HEK293 (cell line): ENCODE data around the gene TSC2.

Experiments
- AEBP2 ChIP-seq: fragments of 450-650 bp; formaldehyde crosslinking; IDR thresholded peaks from 2 replicates; pipeline ENCODE4 v1.5.1; 2016; ENCODE audit warnings: missing biosample characterization, missing genetic modification characterization, borderline replicate concordance
- BCL11A ChIP-seq: fragments of 450-650 bp; formaldehyde crosslinking; IDR thresholded peaks from 2 replicates; pipeline ENCODE4 v1.5.1; 2016; ENCODE audit warnings: low read depth, missing biosample characterization, missing genetic modification characterization
- KLF16 ChIP-seq: fragments of 450-650 bp; formaldehyde crosslinking; IDR thresholded peaks from 2 replicates; pipeline ENCODE4 v1.5.1; 2017; ENCODE audit warnings: missing biosample characterization, missing genetic modification characterization
- KLF8 ChIP-seq: fragments of 450-650 bp; formaldehyde crosslinking; IDR thresholded peaks from 2 replicates; pipeline ENCODE4 v1.5.1; 2016; ENCODE audit warnings: missing biosample characterization, missing genetic modification characterization
- OSR2 ChIP-seq: fragments of 450-650 bp; formaldehyde crosslinking; IDR thresholded peaks from 2 replicates; pipeline ENCODE4 v1.5.1; 2016; ENCODE audit warnings: missing biosample characterization, missing genetic modification characterization
- PRDM1 ChIP-seq: fragments of 450-650 bp; formaldehyde crosslinking; IDR thresholded peaks from 2 replicates; pipeline ENCODE4; 2016; ENCODE audit warnings: missing biosample characterization, missing genetic modification characterization
- RBAK ChIP-seq: fragments of 450-650 bp; formaldehyde crosslinking; IDR thresholded peaks from 2 replicates; pipeline ENCODE4 v1.5.1; 2016; ENCODE audit warnings: missing biosample characterization, missing genetic modification characterization
- REPIN1 ChIP-seq: fragments of 450-650 bp; formaldehyde crosslinking; IDR thresholded peaks from 2 replicates; pipeline ENCODE4 v1.5.1; 2017; ENCODE audit warnings: missing biosample characterization, missing genetic modification characterization, low read depth
- SCRT1 ChIP-seq: fragments of 450-650 bp; formaldehyde crosslinking; IDR thresholded peaks from 2 replicates; pipeline ENCODE4 v1.5.1; 2016; ENCODE audit warnings: missing biosample characterization, missing genetic modification characterization, borderline replicate concordance
- SP3 ChIP-seq: fragments of 450-650 bp; formaldehyde crosslinking; IDR thresholded peaks from 2 replicates; pipeline ENCODE4 v1.5.1; 2016; ENCODE audit warnings: missing biosample characterization, missing genetic modification characterization
- ZBTB6 ChIP-seq: fragments of 450-650 bp; formaldehyde crosslinking; IDR thresholded peaks from 2 replicates; pipeline ENCODE4 v1.5.1; 2017; ENCODE audit warnings: missing biosample characterization, missing genetic modification characterization
- ZFP41 ChIP-seq: fragments of 450-650 bp; formaldehyde crosslinking; IDR thresholded peaks from 2 replicates; pipeline ENCODE4 v1.5.1; 2016; ENCODE audit warnings: missing biosample characterization, missing genetic modification characterization, borderline replicate concordance
- ZIC2 ChIP-seq: fragments of 450-650 bp; formaldehyde crosslinking; IDR thresholded peaks from 2 replicates; pipeline ENCODE4 v1.5.1; 2016; ENCODE audit warnings: missing biosample characterization, missing genetic modification characterization
- ZNF138 ChIP-seq: fragments of 450-650 bp; formaldehyde crosslinking; IDR thresholded peaks from 2 replicates; pipeline ENCODE4 v1.5.1; 2016; ENCODE audit warnings: missing biosample characterization, missing genetic modification characterization, borderline replicate concordance
- ZNF146 ChIP-seq: fragments of 450-650 bp; formaldehyde crosslinking; IDR thresholded peaks from 2 replicates; pipeline ENCODE4 v1.5.1; 2016; ENCODE audit warnings: missing biosample characterization, missing genetic modification characterization
- ZNF175 ChIP-seq: fragments of 450-650 bp; formaldehyde crosslinking; IDR thresholded peaks from 2 replicates; pipeline ENCODE4 v1.5.1; 2016; ENCODE audit warnings: missing biosample characterization, missing genetic modification characterization
- ZNF214 ChIP-seq: fragments of 450-650 bp; formaldehyde crosslinking; IDR thresholded peaks from 2 replicates; pipeline ENCODE4 v1.5.1; 2017; ENCODE audit warnings: missing biosample characterization, mild to moderate bottlenecking, missing genetic modification characterization, borderline replicate concordance
- ZNF24 ChIP-seq: fragments of 450-650 bp; formaldehyde crosslinking; IDR thresholded peaks from 2 replicates; pipeline ENCODE4 v1.5.1; 2016; ENCODE audit warnings: missing biosample characterization, missing genetic modification characterization
- ZNF248 ChIP-seq: fragments of 450-650 bp; formaldehyde crosslinking; IDR thresholded peaks from 2 replicates; pipeline ENCODE4 v1.5.1; 2017; ENCODE audit warnings: missing biosample characterization, missing genetic modification characterization
- ZNF488 ChIP-seq: fragments of 450-650 bp; formaldehyde crosslinking; IDR thresholded peaks from 2 replicates; pipeline ENCODE4 v1.5.1; 2016; ENCODE audit warnings: missing biosample characterization, missing genetic modification characterization
- ZNF530 ChIP-seq: fragments of 450-650 bp; formaldehyde crosslinking; IDR thresholded peaks from 2 replicates; pipeline ENCODE4 v1.5.1; 2016; ENCODE audit warnings: low read depth, missing biosample characterization, missing genetic modification characterization
- ZNF544 ChIP-seq: fragments of 450-650 bp; formaldehyde crosslinking; IDR thresholded peaks from 2 replicates; pipeline ENCODE4 v1.5.0; 2017; ENCODE audit warnings: missing biosample characterization, missing genetic modification characterization
- ZNF558 ChIP-seq: fragments of 450-650 bp; formaldehyde crosslinking; IDR thresholded peaks from 2 replicates; pipeline ENCODE4 v1.5.1; 2016; ENCODE audit warnings: missing biosample characterization, missing genetic modification characterization
- ZNF560 ChIP-seq: fragments of 450-650 bp; formaldehyde crosslinking; IDR thresholded peaks from 2 replicates; pipeline ENCODE4 v1.5.1; 2017; ENCODE audit warnings: missing biosample characterization, missing genetic modification characterization, borderline replicate concordance
- ZNF596 ChIP-seq: fragments of 450-650 bp; IDR thresholded peaks from 2 replicates; pipeline ENCODE4 v1.5.0; 2018; ENCODE audit warnings: missing biosample characterization, mild to moderate bottlenecking, missing genetic modification characterization, moderate library complexity
- ZNF629 ChIP-seq: fragments of 450-650 bp; formaldehyde crosslinking; IDR thresholded peaks from 2 replicates; pipeline ENCODE4 v1.5.1; 2017; ENCODE audit warnings: missing biosample characterization, missing genetic modification characterization
- ZNF658 ChIP-seq: fragments of 450-650 bp; formaldehyde crosslinking; IDR thresholded peaks from 2 replicates; pipeline ENCODE4; 2016; ENCODE audit warnings: missing biosample characterization, missing genetic modification characterization
- ZNF660 ChIP-seq: fragments of 450-650 bp; IDR thresholded peaks from 2 replicates; pipeline ENCODE4 v1.5.1; 2018; ENCODE audit warnings: missing biosample characterization, mild to moderate bottlenecking, missing genetic modification characterization
- ZNF664 ChIP-seq: fragments of 450-650 bp; formaldehyde crosslinking; IDR thresholded peaks from 2 replicates; pipeline ENCODE4 v1.5.1; 2016; ENCODE audit warnings: missing biosample characterization, missing genetic modification characterization
- ZNF791 ChIP-seq: fragments of 450-650 bp; formaldehyde crosslinking; IDR thresholded peaks from 2 replicates; pipeline ENCODE4 v1.5.1; 2016; ENCODE audit warnings: missing biosample characterization, missing genetic modification characterization
- TF ChIP-seq, protein P1 (sequence below): fragments of 450-650 bp; formaldehyde crosslinking; IDR thresholded peaks from 2 replicates; pipeline ENCODE4 v1.5.1; 2016; ENCODE audit warnings: missing biosample characterization, missing genetic modification characterization
- TF ChIP-seq, protein P2 (sequence below): fragments of 450-650 bp; formaldehyde crosslinking; IDR thresholded peaks from 2 replicates; pipeline ENCODE4 v1.5.1; 2016; ENCODE audit warnings: missing biosample characterization, missing genetic modification characterization
- TF ChIP-seq, protein P3 (sequence below): fragments of 450-650 bp; formaldehyde crosslinking; IDR thresholded peaks from 2 replicates; pipeline ENCODE4 v1.5.1; 2017; ENCODE audit warnings: missing biosample characterization, missing genetic modification characterization

Gene TSC2

DNA sequence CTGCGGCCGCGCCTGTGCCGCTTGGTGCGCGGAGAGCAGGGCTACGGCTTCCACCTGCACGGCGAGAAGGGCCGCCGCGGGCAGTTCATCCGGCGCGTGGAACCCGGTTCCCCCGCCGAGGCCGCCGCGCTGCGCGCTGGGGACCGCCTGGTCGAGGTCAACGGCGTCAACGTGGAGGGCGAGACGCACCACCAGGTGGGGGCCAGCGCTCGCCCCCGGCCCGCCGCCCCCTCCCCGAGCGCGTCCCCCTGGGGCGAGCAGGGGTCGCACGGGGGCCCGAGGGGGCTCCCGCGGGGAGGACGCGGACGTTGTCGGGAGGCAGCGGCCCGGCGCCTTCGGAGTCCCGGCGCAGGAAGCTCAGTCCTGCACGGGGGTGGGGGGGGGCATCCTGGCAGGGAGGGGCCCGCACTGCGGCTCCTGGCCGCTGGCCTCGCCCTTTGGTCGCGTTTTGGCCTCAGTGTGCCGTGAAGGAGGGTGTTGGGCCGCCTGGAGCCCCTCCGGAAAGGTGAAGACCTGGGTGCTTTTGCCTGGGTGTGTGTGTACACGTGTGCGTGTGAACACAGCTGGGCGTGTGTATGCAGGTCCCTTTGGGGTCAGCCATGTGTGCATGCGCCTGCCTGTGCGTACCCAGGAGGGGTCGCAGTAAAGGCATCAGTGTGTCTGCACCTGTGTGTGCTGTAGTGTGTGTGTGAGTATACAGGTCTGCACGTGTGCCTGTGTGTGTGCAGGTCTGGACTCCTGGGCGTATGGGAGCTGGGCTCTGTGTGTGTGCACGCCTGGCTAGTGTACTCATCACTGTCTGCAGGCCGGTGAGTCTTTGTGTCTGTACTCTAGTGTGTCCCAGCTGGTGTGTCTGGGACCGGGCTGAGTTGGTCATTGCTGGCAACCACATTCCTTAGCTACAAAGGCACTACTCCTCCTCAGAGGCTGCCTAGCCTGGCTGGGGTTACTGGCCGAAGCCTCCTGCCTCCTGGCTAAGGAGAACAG is 20.5 kb upstream of the TSC2 start (continued):
- TF ChIP-seq SCRT1 (no peak), RBAK (tag by site-specific recombination) (no peak), ZNF24 (tag by site-specific recombination) (0 out of 2 replicates have a peak, but pooled peaks have one; percentile 26), ZNF214 (tag by site-specific recombination) (no peak), AEBP2 (tag by site-specific recombination) (no peak), KLF8 (tag by site-specific recombination) (no peak; the same call in 1 of the 2 replicates), ZNF488 (peak; percentile 37; the same call in 1 of the 2 replicates), ZNF138 (tag by site-specific recombination) (no peak), PRDM1 (tag by site-specific recombination) (no peak), SP3 (tag by site-specific recombination) (no peak), ZNF558 (no peak), KLF16 (tag by site-specific recombination) (no peak), ZNF596 (tag by site-specific recombination) (no peak), ZIC2 (tag by site-specific recombination) (peak; percentile 31; the same call in 1 of the 2 replicates), BCL11A (tag by site-specific recombination) (no peak), OSR2 (tag by site-specific recombination) (no peak), ZNF664 (tag by site-specific recombination) (no peak), ZNF629 (no peak), ZNF146 (tag by site-specific recombination) (peak; percentile 28; the same call in 1 of the 2 replicates), ZNF175 (tag by site-specific recombination) (no peak), ZNF248 (tag by site-specific recombination) (no peak), REPIN1 (tag by site-specific recombination) (no peak), ZNF791 (tag by site-specific recombination) (no peak), ZBTB6 (tag by site-specific recombination) (no peak), ZFP41 (tag by site-specific recombination) (no peak), ZNF660 (no peak), ZNF530 (tag by site-specific recombination) (no peak), ZNF658 (tag by site-specific recombination) (no peak), ZNF560 (tag by site-specific recombination) (no peak), ZNF544 (tag by site-specific recombination) (no peak)
- TF ChIP-seq, protein P1, sequence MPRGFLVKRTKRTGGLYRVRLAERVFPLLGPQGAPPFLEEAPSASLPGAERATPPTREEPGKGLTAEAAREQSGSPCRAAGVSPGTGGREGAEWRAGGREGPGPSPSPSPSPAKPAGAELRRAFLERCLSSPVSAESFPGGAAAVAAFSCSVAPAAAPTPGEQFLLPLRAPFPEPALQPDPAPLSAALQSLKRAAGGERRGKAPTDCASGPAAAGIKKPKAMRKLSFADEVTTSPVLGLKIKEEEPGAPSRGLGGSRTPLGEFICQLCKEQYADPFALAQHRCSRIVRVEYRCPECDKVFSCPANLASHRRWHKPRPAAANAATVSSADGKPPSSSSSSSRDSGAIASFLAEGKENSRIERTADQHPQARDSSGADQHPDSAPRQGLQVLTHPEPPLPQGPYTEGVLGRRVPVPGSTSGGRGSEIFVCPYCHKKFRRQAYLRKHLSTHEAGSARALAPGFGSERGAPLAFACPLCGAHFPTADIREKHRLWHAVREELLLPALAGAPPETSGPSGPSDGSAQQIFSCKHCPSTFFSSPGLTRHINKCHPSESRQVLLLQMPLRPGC (tag by site-specific recombination), result no peak
- TF ChIP-seq, protein P2, sequence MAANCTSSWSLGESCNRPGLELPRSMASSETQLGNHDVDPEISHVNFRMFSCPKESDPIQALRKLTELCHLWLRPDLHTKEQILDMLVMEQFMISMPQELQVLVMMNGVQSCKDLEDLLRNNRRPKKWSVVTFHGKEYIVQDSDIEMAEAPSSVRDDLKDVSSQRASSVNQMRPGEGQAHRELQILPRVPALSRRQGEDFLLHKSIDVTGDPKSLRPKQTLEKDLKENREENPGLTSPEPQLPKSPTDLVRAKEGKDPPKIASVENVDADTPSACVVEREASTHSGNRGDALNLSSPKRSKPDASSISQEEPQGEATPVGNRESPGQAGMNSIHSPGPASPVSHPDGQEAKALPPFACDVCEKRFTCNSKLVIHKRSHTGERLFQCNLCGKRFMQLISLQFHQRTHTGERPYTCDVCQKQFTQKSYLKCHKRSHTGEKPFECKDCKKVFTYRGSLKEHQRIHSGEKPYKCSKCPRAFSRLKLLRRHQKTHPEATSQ (tag by site-specific recombination), result no peak
- TF ChIP-seq, protein P3, sequence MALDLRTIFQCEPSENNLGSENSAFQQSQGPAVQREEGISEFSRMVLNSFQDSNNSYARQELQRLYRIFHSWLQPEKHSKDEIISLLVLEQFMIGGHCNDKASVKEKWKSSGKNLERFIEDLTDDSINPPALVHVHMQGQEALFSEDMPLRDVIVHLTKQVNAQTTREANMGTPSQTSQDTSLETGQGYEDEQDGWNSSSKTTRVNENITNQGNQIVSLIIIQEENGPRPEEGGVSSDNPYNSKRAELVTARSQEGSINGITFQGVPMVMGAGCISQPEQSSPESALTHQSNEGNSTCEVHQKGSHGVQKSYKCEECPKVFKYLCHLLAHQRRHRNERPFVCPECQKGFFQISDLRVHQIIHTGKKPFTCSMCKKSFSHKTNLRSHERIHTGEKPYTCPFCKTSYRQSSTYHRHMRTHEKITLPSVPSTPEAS (tag by site-specific recombination), result peak; percentile 83
